Endothelial cell of umbilical vein (primary cell): ENCODE data around the gene NRP2. TPM values are rescaled to one million over a fixed set of nuclear protein-coding genes. Genes with fewer than 3 reads are reported as not detected.

Experiments used
- BruUV-seq: library from RNA; stranded (reverse); fragments of 400-500 nt; replicated peaks from 2 replicates; lab custom pipeline; 2021; lab: Mats Ljungman, UMichigan
- CTCF ChIA-PET: fragments of 300-600, 350-600 bp; sonication (Branson Sonifier 250); formaldehyde crosslinking; loops from one replicate; lab custom pipeline; 2021; ENCODE audit warnings: antibody characterized with exemption, inconsistent platforms; lab: Charles Lee
- POLR2A ChIA-PET: fragments of 300-600, 350-600 bp; sonication (Branson Sonifier 250); formaldehyde crosslinking; loops from one replicate; lab custom pipeline; 2021; ENCODE audit warnings: antibody characterized with exemption, inconsistent platforms; lab: Charles Lee
- DNase-seq: peaks from one replicate; pipeline ENCODE4 v3.0.0-alpha.2; 2011; ENCODE audit warnings: low read depth, low spot score
- FAIRE-seq: peaks from 2 replicates; lab custom pipeline; 2011; peaks lifted over from hg19 to GRCh38; lab: Jason Lieb, UNC
- H2AFZ ChIP-seq: 2 replicates; pipeline ENCODE4 v1.6.0; 2012; ENCODE audit warnings: low read depth, low read length, control low read depth, inconsistent platforms
- H3K27ac ChIP-seq: 2 replicates; pipeline ENCODE4 v1.5.1; 2011; ENCODE audit warnings: low read depth, mild to moderate bottlenecking, control low read depth, low read length, moderate library complexity; ENCODE audit not compliant: insufficient read depth
- H3K27me3 ChIP-seq, 2 experiments: 2 replicates each; pipeline versions ENCODE4 v1.6.0 to v1.6.1; 2011; ENCODE audit warnings: low read length in 2 of 2, mixed read lengths in 1 of 2; ENCODE audit not compliant: control insufficient read depth in 2 of 2, insufficient read depth in 2 of 2
- H3K36me3 ChIP-seq, 2 experiments: 2 replicates in 1 of 2; 3 replicates in 1 of 2; pipeline ENCODE4 v1.5.1; 2011; ENCODE audit warnings: low read length in 2 of 2, mild to moderate bottlenecking in 1 of 2, moderate library complexity in 1 of 2; ENCODE audit not compliant: control insufficient read depth in 2 of 2, insufficient read depth in 2 of 2; ENCODE audit errors: extremely low read depth in 1 of 2
- H3K4me1 ChIP-seq: 3 replicates; pipeline ENCODE4 v1.5.1; 2011; ENCODE audit warnings: mild to moderate bottlenecking, low read length; ENCODE audit not compliant: control insufficient read depth, insufficient read depth; ENCODE audit errors: extremely low read depth
- H3K4me2 ChIP-seq: 2 replicates; pipeline ENCODE4 v1.6.1; 2011; ENCODE audit warnings: low read length, control low read depth, mixed read lengths; ENCODE audit not compliant: insufficient read depth
- H3K4me3 ChIP-seq, 3 experiments: fragments of 200-600 bp in 1 of 3; sonication (generic), shearing (Covaris generic) in 1 of 3; replicated peaks in 1 of 3; 2 replicates each; pipeline ENCODE4 v1.5.1; 2011 to 2016; ENCODE audit warnings: control low read depth in 3 of 3, low read length in 3 of 3, mild to moderate bottlenecking in 2 of 3, inconsistent platforms in 1 of 3, low read depth in 1 of 3, moderate library complexity in 1 of 3; ENCODE audit not compliant: insufficient read depth in 1 of 3
- H3K79me2 ChIP-seq: 2 replicates; pipeline ENCODE4 v1.6.0; 2012; ENCODE audit warnings: low read length, inconsistent platforms; ENCODE audit not compliant: control insufficient read depth, insufficient read depth
- H3K9ac ChIP-seq: replicated peaks from 2 replicates; pipeline ENCODE3; 2011; ENCODE audit warnings: low read length, control low read depth; ENCODE audit not compliant: insufficient read depth; ENCODE audit errors: extremely low read depth
- H3K9me1 ChIP-seq: replicated peaks from 3 replicates; pipeline ENCODE4 v1.6.0; 2011; ENCODE audit warnings: mild to moderate bottlenecking, low read length; ENCODE audit not compliant: control insufficient read depth, insufficient read depth; ENCODE audit errors: extremely low read depth
- H3K9me3 ChIP-seq: replicated peaks from 2 replicates; pipeline ENCODE4 v1.5.1; 2012; ENCODE audit warnings: low read length, inconsistent platforms; ENCODE audit not compliant: control insufficient read depth, insufficient read depth
- H4K20me1 ChIP-seq: replicated peaks from 2 replicates; pipeline ENCODE3; 2011; ENCODE audit warnings: mild to moderate bottlenecking, low read length; ENCODE audit not compliant: control insufficient read depth, insufficient read depth; ENCODE audit errors: extremely low read depth
- FOS ChIP-seq: IDR thresholded peaks from 2 replicates; pipeline ENCODE4 v1.6.1; 2011; ENCODE audit warnings: mild to moderate bottlenecking, low read length, moderate library complexity, borderline replicate concordance; ENCODE audit not compliant: insufficient read depth
- GATA2 ChIP-seq: IDR thresholded peaks from 2 replicates; pipeline ENCODE4 v1.7.0; 2011; ENCODE audit warnings: low read depth, mild to moderate bottlenecking, moderate library complexity, mixed read lengths, low read length; ENCODE audit not compliant: insufficient read length, insufficient read depth
- JUN ChIP-seq: IDR thresholded peaks from 2 replicates; pipeline ENCODE4 v1.6.1; 2011; ENCODE audit warnings: borderline replicate concordance, low read depth; ENCODE audit not compliant: insufficient read length, insufficient read depth
- MYC ChIP-seq: IDR thresholded peaks from one replicate; pipeline ENCODE4 v1.6.1; 2011; ENCODE audit warnings: mild to moderate bottlenecking, low read depth, low read length
- POLR2A ChIP-seq: IDR thresholded peaks from 2 replicates; pipeline ENCODE4 v1.6.1; 2012; ENCODE audit warnings: low read depth, mild to moderate bottlenecking, control low read depth, low read length
- POLR2AphosphoS5 ChIP-seq: IDR thresholded peaks from 2 replicates; pipeline ENCODE4 v1.6.1; 2012; ENCODE audit warnings: low read depth, mild to moderate bottlenecking, control low read depth, low read length, moderate library complexity; ENCODE audit not compliant: insufficient read depth
- dilution Hi-C: fragments of 300-500 bp; cut with MboI; formaldehyde crosslinking; loops from one replicate; pipeline ENCODE4 v1.15.0; 2019; ENCODE audit warnings: low sequenced_read_pairs; ENCODE audit not compliant: extremely low pct_ligation_motif_present
- intact Hi-C: fragments of 100-400 bp; cut with micrococcal nuclease; formaldehyde crosslinking; loops from one replicate; pipeline ENCODE4 v1.10.0; 2022
- polyA plus RNA-seq, 4 experiments: library from polyadenylated mRNA; depleted of rRNA in 3 of 4; stranded (reverse) in 3 of 4; unstranded in 1 of 4; fragments of >200 nt; gene quantifications; 2 replicates each; pipeline versions ENCODE4 v1.2.1 to v1.2.3, GENCODE V29; 2011 to 2012; ENCODE audit warnings: missing spikeins in 1 of 4
- total RNA-seq: library from RNA; stranded (reverse); gene quantifications from 2 replicates; pipeline ENCODE4 v1.2.3, GENCODE V29; 2021
- TF ChIP-seq, protein P1 (sequence below), 2 donors: IDR thresholded peaks; 1 replicate in 1 of 2; 2 replicates in 1 of 2; pipeline ENCODE4 v1.5.1; 2011; ENCODE audit warnings: low read length in 2 of 2, mild to moderate bottlenecking in 2 of 2, moderate library complexity in 2 of 2, control low read depth in 1 of 2, inconsistent platforms in 1 of 2, low read depth in 1 of 2; ENCODE audit not compliant: insufficient read depth in 1 of 2; ENCODE audit errors: extremely low read depth in 1 of 2

NRP2 gene
- total and polyA plus RNA-seq, 2 donors (not counting 3 experiments of a cell fraction or from before 2014, with no cell fraction given): 160 to 240 TPM

DNA sequence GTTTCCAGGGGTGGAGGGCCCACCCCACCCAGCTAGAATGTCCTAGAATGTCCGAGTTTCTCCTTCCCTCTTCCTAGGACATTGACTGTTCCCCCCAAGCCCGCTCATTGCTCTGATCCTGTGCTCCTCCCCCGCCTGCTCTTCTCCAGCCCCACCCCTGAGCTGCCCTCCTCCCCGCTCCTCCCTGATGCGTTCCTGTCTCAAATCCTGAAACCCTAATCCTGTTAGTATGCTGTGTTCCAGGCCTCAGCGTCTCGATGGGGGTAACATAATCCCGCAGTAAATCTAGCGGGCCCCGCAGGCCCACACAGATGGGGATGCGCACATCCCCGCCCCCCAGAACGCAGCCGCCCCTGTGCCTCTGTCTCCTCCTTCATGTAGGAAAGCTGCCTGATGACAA, 51.3 kb downstream of the NRP2 start:
- Histone ChIP-seq H3K9ac (no peak overlapping the region), H3K36me3 (peaks cover 19 to 52% of the 10 kb centered on the region in 2 experiments), H3K27me3 (no peaks in the 10 kb centered on the region), H3K27ac (no peak overlapping the region), H4K20me1 (no peaks in the 10 kb centered on the region), H2AFZ (no peak overlapping the region), H3K4me3 (no peak overlapping the region), H3K9me1 (no peaks in the 10 kb centered on the region), H3K4me2 (no peak overlapping the region), H3K9me3 (no peaks in the 10 kb centered on the region), H3K79me2 (no peaks in the 10 kb centered on the region), H3K4me1 (peaks cover 32% of the 10 kb centered on the region)
- intact Hi-C loops (no loop called here), dilution Hi-C loops (no loop called here)
- FAIRE-seq (no peak), DNase-seq (no peak)
- no TSS peak for BruUV-seq
- CTCF ChIA-PET: interaction anchor here (0.8 to 1.4 kb wide), 2 partner anchors 12 to 13 kb away, joined by 3 to 5 read pairs; no protein-coding TSS in a partner anchor
- POLR2A ChIA-PET: no interaction called here
- TF ChIP-seq POLR2A (no peak), MYC (no peak), JUN (no peak), GATA2 (no peak), FOS (no peak), POLR2AphosphoS5 (no peak)
- TF ChIP-seq, protein P1, sequence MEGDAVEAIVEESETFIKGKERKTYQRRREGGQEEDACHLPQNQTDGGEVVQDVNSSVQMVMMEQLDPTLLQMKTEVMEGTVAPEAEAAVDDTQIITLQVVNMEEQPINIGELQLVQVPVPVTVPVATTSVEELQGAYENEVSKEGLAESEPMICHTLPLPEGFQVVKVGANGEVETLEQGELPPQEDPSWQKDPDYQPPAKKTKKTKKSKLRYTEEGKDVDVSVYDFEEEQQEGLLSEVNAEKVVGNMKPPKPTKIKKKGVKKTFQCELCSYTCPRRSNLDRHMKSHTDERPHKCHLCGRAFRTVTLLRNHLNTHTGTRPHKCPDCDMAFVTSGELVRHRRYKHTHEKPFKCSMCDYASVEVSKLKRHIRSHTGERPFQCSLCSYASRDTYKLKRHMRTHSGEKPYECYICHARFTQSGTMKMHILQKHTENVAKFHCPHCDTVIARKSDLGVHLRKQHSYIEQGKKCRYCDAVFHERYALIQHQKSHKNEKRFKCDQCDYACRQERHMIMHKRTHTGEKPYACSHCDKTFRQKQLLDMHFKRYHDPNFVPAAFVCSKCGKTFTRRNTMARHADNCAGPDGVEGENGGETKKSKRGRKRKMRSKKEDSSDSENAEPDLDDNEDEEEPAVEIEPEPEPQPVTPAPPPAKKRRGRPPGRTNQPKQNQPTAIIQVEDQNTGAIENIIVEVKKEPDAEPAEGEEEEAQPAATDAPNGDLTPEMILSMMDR (IDR thresholded peaks at IDR 0.05; ENCODE audit: extremely low read depth in 1 of 2, insufficient read depth in 1 of 2, low read depth in 1 of 2, low read length in 2 of 2): no peak
